HUES48 (cell line): ENCODE results near the gene ZNF473.
"Not testable (repeated sequence)": the region's sequence is repeated elsewhere in the genome, so short reads cannot be mapped to it uniquely, and the experiment has no call there.

Experiments used
- H3K27ac ChIP-seq: one replicate; pipeline ENCODE4 v1.7.0; 2013; ENCODE audit warnings: low read depth, low read length, inconsistent platforms
- H3K27me3 ChIP-seq: 2 replicates; pipeline ENCODE4 v1.6.1; 2013; ENCODE audit warnings: mild to moderate bottlenecking, low read length; ENCODE audit not compliant: control insufficient read depth, insufficient read depth
- H3K36me3 ChIP-seq: 2 replicates; pipeline ENCODE4 v1.6.1; 2013; ENCODE audit warnings: low read length; ENCODE audit not compliant: control insufficient read depth, insufficient read depth
- H3K4me1 ChIP-seq: 2 replicates; pipeline ENCODE4 v1.6.1; 2013; ENCODE audit warnings: mild to moderate bottlenecking, low read length; ENCODE audit not compliant: control insufficient read depth, insufficient read depth
- H3K4me3 ChIP-seq: 2 replicates; pipeline ENCODE4 v1.5.1; 2013; ENCODE audit warnings: mild to moderate bottlenecking, low read depth, low read length
- H3K9ac ChIP-seq: 2 replicates; pipeline ENCODE4 v1.6.1; 2013; ENCODE audit warnings: mild to moderate bottlenecking, low read depth, low read length, moderate library complexity
- H3K9me3 ChIP-seq: 2 replicates; pipeline ENCODE4 v1.6.1; 2013; ENCODE audit warnings: low read length; ENCODE audit not compliant: control insufficient read depth, insufficient read depth

ZNF473 gene

DNA sequence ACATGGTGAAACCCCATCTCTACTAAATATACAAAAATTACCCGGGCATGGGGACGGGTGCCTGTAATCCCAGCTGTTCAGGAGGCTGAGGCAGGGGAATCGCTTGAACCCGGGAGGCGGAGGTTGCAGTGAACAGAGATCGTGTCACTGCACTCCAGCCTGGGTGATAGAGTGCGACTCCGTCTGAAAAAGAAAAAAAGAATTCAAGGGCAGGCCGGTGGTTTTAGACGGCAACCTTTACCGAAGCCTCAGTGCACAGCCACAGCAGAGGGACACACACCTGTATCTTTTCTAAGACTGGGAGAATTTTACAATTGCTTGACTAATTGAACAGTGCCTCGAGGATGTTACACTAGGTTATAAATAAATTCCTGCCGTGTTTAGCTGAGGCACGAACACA is 73.9 kb downstream of the ZNF473 start:
- not testable (repeated sequence) for H3K4me1 ChIP-seq, H3K4me3 ChIP-seq, H3K9ac ChIP-seq, H3K27me3 ChIP-seq, H3K27ac ChIP-seq, H3K36me3 ChIP-seq, H3K9me3 ChIP-seq

DNA sequence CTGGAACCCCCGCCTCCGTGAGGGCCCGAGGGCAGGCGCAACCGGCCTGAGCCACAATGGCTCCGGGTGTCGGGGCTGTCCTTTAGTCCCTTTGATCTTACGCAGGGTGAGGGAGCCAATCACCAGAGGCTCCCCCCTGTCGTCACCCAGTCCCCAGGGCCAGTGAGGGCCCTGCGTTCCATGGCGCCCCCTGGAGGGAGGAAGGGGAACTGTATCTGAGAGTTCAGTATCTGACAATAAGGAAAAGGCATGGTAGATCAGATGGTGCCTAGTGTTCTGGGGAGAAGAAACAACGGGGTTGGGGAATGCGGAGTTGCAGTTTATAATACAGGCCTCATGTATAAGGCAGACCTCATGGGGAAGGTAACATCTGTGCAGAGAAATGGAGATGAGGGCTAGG is 75.1 kb downstream of the ZNF473 start:
- H3K27ac ChIP-seq, H3K9me3 ChIP-seq, H3K36me3 ChIP-seq, H3K9ac ChIP-seq, H3K4me3 ChIP-seq, H3K4me1 ChIP-seq, H3K27me3 ChIP-seq: not testable (repeated sequence)
